Activated CD4-positive, CD25-positive, alpha-beta regulatory T cell treated with anti-CD3 and anti-CD28 coated beads, Interleukin-2, amount 50 U/mL, for 16 hours (primary cell): ENCODE results near the gene REELD1.

Experiments used
- DNase-seq: peaks from one replicate; pipeline ENCODE4 v3.0.0-alpha.2; 2020; ENCODE audit warnings: low read depth, low spot score

REELD1 gene

GRCh38 chr4:146265950-146266490 lies 51.7 kb downstream of the REELD1 start:
- DNase-seq = no peak

GRCh38 chr4:146267826-146268225 lies 53.5 kb downstream of the REELD1 start:
- no peak for DNase-seq

- no peak for DNase-seq
These were observed 54.9 kb downstream of the REELD1 start for GRCh38 chr4:146269228-146269653.

GRCh38 chr4:146271466-146271865 lies 57.1 kb downstream of the REELD1 start:
- DNase-seq = no peak

- DNase-seq = no peak
These were observed 59.0 kb downstream of the REELD1 start for GRCh38 chr4:146273204-146273901.

- no peak for DNase-seq
These were observed 60.4 kb downstream of the REELD1 start for GRCh38 chr4:146274774-146275173.

GRCh38 chr4:146275370-146275769 lies 61.0 kb downstream of the REELD1 start:
- no peak for DNase-seq

- DNase-seq = no peak
These were observed 64.6 kb downstream of the REELD1 start for GRCh38 chr4:146278986-146279385.
